SK-N-MC (cell line): ENCODE results near the gene SIGLEC8.

Experiments used
- DNase-seq: peaks from one replicate; pipeline ENCODE4 v3.0.0-alpha.2; 2011; ENCODE audit warnings: low read depth, low spot score
- H3K27ac ChIP-seq: fragments of 200-600 bp; sonication (generic); 2 replicates; pipeline ENCODE4 v1.5.1; 2016; ENCODE audit warnings: mixed run types
- H3K36me3 ChIP-seq: fragments of 200-600 bp; sonication (generic); 2 replicates; pipeline ENCODE4 v1.6.1; 2017; ENCODE audit warnings: antibody characterized with exemption, low read length, mixed read lengths; ENCODE audit not compliant: insufficient read depth
- H3K4me3 ChIP-seq: fragments of 200-600 bp; sonication (generic); 2 replicates; pipeline ENCODE4 v1.5.1; 2016
- H3K9ac ChIP-seq: fragments of 200-600 bp; sonication (generic); 2 replicates; pipeline ENCODE4 v1.8.0; 2017; ENCODE audit warnings: mixed run types, mixed read lengths; ENCODE audit not compliant: insufficient read length
- H3K9me3 ChIP-seq: fragments of 200-600 bp; sonication (generic); 2 replicates; pipeline ENCODE4 v1.6.1; 2017; ENCODE audit warnings: low read depth, mild to moderate bottlenecking, antibody characterized with exemption, low read length, moderate library complexity, mixed read lengths
- EZH2 ChIP-seq: fragments of 200-600 bp; sonication (generic); IDR thresholded peaks from one replicate; pipeline ENCODE4 v1.6.1; 2017; ENCODE audit warnings: antibody characterized with exemption
- FOXP2 ChIP-seq: optimal IDR thresholded peaks from 2 replicates; pipeline ENCODE3; 2011; ENCODE audit warnings: mild to moderate bottlenecking, moderate library complexity; ENCODE audit not compliant: insufficient read depth; ENCODE audit errors: extremely low read length, control extremely low read depth
- POLR2AphosphoS5 ChIP-seq: IDR thresholded peaks from 2 replicates; pipeline ENCODE4 v1.6.1; 2012; ENCODE audit warnings: mild to moderate bottlenecking, low read depth, low read length, borderline replicate concordance

The SIGLEC8 gene

GRCh38 chr19:51440052-51440451, 18.2 kb downstream of the SIGLEC8 start:
- Histone ChIP-seq H3K36me3 (no peaks in the 10 kb centered on the region), H3K4me3 (no peak overlapping the region), H3K9me3 (no peaks in the 10 kb centered on the region), H3K9ac (no peak overlapping the region), H3K27ac (no peak overlapping the region)
- TF ChIP-seq EZH2 (no peak), FOXP2 (no peak), POLR2AphosphoS5 (no peak)
- DNase-seq, result no peak

DNA sequence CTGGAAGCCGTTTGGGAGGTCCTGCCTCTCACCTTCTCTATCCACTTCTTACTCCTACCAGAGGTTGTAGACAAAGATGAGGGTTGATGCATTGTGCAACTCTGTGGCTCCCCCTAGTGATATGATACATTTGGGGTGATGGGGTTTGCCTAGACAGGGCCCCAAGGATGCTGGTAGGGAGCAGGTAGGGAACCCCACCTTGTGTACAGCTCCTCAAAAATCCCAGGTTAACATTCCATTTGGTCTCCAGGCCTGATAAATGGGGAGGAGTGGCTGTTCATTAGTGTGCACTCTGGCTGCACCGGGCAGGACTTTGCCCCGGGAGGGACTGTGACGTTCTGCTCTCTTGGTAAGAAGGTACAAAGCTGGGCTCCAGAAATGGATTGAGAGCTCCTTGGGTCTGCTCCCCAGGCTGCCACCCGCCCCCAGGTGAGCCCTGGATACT, 19.2 kb downstream of the SIGLEC8 start:
- Histone ChIP-seq H3K9me3 (no peaks in the 10 kb centered on the region), H3K36me3 (no peaks in the 10 kb centered on the region), H3K9ac (no peak overlapping the region), H3K4me3 (no peak overlapping the region), H3K27ac (no peak overlapping the region)
- TF ChIP-seq POLR2AphosphoS5 (no peak), FOXP2 (no peak), EZH2 (no peak)
- DNase-seq, result no peak

DNA sequence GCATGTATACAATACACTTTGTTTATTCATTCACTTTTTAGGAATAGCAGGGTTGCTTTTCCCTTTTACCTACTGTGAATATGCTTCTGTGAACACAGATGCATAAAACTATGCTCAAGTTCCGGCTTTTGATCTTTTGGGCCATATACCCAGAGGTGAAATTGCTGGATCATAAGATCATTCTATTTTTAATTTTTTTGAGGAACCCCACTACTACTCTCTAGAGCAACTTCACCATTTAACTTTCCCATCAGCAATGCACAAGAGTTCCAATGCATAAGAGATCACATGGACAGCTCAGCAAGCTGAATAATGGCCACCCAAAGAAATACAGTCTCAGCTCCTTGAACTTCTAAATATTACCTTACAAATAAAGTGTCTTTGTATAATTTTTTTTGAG, 23.8 kb downstream of the SIGLEC8 start:
- no peaks in the 10 kb centered on the region for H3K9me3 ChIP-seq
- no peak overlapping the region for H3K9ac ChIP-seq
- no peak overlapping the region for H3K4me3 ChIP-seq
- no peak overlapping the region for H3K27ac ChIP-seq
- no peaks in the 10 kb centered on the region for H3K36me3 ChIP-seq
- TF ChIP-seq FOXP2 (no peak), POLR2AphosphoS5 (no peak), EZH2 (no peak)
- DNase-seq, result no peak

- no peak for DNase-seq
- Histone ChIP-seq H3K36me3 (no peaks in the 10 kb centered on the region), H3K9ac (no peak overlapping the region), H3K4me3 (no peak overlapping the region), H3K27ac (no peak overlapping the region), H3K9me3 (no peaks in the 10 kb centered on the region)
- TF ChIP-seq EZH2 (no peak), POLR2AphosphoS5 (no peak), FOXP2 (no peak)
Measured at GRCh38 chr19:51433043-51433442, 25.2 kb downstream of the SIGLEC8 start.

- H3K27ac ChIP-seq, result no peak overlapping the region
- no peaks in the 10 kb centered on the region for H3K36me3 ChIP-seq
- no peak for DNase-seq
- H3K9me3 ChIP-seq, result no peaks in the 10 kb centered on the region
- no peak overlapping the region for H3K9ac ChIP-seq
- TF ChIP-seq FOXP2, result no peak
- TF ChIP-seq POLR2AphosphoS5, result no peak
- TF ChIP-seq EZH2, result no peak
- H3K4me3 ChIP-seq, result no peak overlapping the region
Measured at GRCh38 chr19:51431124-51431523, 27.1 kb downstream of the SIGLEC8 start.

GRCh38 chr19:51430221-51430620, 28.0 kb downstream of the SIGLEC8 start:
- TF ChIP-seq POLR2AphosphoS5 (no peak), FOXP2 (no peak), EZH2 (no peak)
- no peak overlapping the region for H3K27ac ChIP-seq

DNA sequence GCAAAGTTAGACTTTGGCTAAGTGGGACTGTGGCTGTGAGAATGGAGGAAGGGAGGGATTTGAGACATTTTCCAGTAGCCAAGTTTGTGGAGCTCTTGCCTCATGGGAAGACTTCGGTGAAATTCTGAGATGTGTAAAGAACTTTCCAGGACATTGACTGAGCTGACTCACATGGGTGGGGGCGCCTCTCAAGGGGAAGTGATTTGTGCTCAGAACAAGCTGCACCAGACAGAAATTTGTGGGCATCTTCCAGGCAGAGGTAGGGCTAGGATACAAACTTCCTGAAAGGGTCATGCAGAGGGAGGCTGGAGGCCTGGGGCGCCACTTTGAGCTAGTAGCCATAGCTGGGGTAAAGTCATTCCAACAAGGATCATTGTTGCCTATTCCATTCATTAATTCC, 31.1 kb downstream of the SIGLEC8 start:
- H3K4me3 ChIP-seq, result no peak overlapping the region
- DNase-seq, result no peak
- TF ChIP-seq POLR2AphosphoS5 (no peak), EZH2 (no peak), FOXP2 (no peak)
- no peaks in the 10 kb centered on the region for H3K36me3 ChIP-seq
- H3K9me3 ChIP-seq, result no peaks in the 10 kb centered on the region
- no peak overlapping the region for H3K27ac ChIP-seq
- no peak overlapping the region for H3K9ac ChIP-seq

More at GRCh38 chr19:51430221-51430620, 28.0 kb downstream of the SIGLEC8 start:
- Histone ChIP-seq H3K36me3 (no peaks in the 10 kb centered on the region), H3K4me3 (no peak overlapping the region), H3K9ac (no peak overlapping the region), H3K9me3 (no peaks in the 10 kb centered on the region)
- no peak for DNase-seq

GRCh38 chr19:51422053-51422448, 36.2 kb downstream of the SIGLEC8 start:
- no peak for DNase-seq
- Histone ChIP-seq H3K4me3 (no peak overlapping the region), H3K9me3 (no peaks in the 10 kb centered on the region), H3K27ac (no peak overlapping the region), H3K9ac (no peak overlapping the region), H3K36me3 (no peaks in the 10 kb centered on the region)
- TF ChIP-seq FOXP2, result no peak
- TF ChIP-seq EZH2, result no peak
- no peak for TF ChIP-seq POLR2AphosphoS5
